Left colon (tissue), 2 donors: ENCODE data around the gene NAP1L4. TPM values are rescaled to one million over a fixed set of nuclear protein-coding genes. Genes with fewer than 3 reads are reported as not detected.
"Not testable (repeated sequence)": the region's sequence is repeated elsewhere in the genome, so short reads cannot be mapped to it uniquely, and the experiment has no call there.

Source experiments
- ATAC-seq: fragments of 200-7000 bp; cut with Tn5 transposase; one replicate; pipeline ENCODE4 v1.9.1; 2020; ENCODE audit warnings: mild to moderate bottlenecking, moderate library complexity
- DNase-seq, 2 donors: peaks; one replicate each; pipeline ENCODE4 v3.0.0-alpha.2; 2020
- intact Hi-C, 2 donors: fragments of 100-400 bp; cut with DNase I in 1 of 2; cut with micrococcal nuclease in 1 of 2; formaldehyde crosslinking; loops; one replicate each; pipeline versions ENCODE4 v1.11.2 to v1.14.0; 2022; cut with DNase I, micrococcal nuclease
- total RNA-seq, 2 donors: library from RNA; stranded (reverse); fragmentation: NEBNext Ultra II Directional; extraction: Animal tissue kit (Norgen Biotek cat#: 25700); gene quantifications; one replicate each; pipeline ENCODE4 v1.2.1, GENCODE V29; 2021
- donor health status: DM: no; HTN: no; CAD: no.
- donor health status: DM: yes; HTN: yes; CAD: no.

Gene NAP1L4
- total RNA-seq, 2 donors from 2014 or later: 88.8 to 103 TPM

GRCh38 chr11:2919837-2920236 is 72.3 kb downstream of the NAP1L4 start:
- ATAC-seq: no peak
- intact Hi-C loops: no loop called here
- no peak for DNase-seq

GRCh38 chr11:2919188-2919587 is 72.9 kb downstream of the NAP1L4 start:
- DNase-seq (no peak), ATAC-seq (no peak)
- intact Hi-C loops: no loop called here

DNA sequence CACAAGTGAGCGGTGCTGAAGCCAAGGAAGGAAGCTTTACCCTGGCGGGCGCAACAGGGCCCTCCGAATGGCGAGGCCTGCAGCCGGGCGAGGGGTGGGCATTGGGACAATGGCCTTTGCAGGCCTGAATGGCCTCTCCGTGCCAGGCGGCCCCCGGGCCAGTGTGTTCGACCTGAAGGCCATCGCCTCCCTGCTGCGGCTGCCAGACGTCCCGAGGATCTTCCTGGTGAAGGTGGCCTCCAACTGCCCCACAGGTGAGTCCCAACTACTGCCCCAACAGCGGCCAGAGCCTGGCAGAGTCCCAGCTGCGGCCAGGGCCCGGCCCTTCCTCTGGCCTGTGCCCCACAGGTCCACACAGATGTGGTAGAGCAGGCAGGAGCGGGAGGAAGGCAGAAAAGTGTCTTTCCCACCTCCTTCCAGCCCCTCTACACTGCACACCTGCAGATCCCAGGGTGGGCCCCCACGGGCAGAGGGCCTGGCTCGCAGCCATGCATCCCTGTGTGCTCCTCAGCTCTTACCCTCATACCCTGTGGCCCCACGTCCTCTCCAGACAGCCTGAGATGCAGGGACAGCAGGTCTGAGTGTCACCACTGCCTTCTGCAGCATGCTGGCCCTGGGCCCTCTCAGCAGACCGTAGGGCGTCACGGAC is 74.2 kb downstream of the NAP1L4 start:
- intact Hi-C loops: no loop called here
- DNase-seq (no peak), ATAC-seq (no peak)

GRCh38 chr11:2916892-2917645 is 75.1 kb downstream of the NAP1L4 start:
- intact Hi-C loops: no loop called here
- no peak for DNase-seq
- no peak for ATAC-seq

DNA sequence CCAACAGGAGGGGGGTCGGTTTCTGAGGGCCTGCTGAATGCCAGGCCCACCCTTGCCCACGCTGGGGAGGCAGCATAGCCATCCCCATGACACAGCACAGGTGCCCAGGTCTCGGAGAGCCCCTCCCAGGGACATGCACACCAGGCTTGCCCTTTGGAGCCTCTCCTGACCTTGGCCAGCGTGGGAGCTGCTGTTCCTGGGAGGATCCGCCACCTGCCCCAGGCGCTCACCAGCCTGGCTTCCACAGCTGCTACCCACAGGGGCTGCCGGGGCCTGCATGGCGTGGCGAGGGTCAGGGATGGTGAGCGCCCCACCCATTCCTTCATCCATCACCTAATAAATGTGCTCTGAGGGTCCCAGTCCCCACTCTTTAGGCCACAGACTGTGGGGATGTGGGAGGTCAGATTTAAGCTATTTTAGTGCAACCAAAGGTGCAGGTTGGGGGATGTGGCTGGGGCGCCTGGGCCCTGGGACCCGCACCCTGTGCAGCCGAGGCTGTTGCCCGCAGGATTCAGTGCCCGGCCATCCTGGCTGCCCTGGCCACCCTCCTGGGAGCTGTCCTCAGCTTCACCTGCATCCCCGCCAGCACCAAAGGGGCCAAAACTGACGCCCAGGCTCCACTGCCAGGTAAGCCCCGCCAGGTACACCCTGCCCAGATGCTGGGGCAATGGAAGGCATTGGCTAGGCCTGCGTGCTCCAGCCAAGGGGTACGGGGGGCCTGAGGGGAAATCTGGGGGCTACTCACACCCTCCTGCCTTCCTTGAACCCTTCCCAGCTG is 75.8 kb downstream of the NAP1L4 start:
- ATAC-seq: no peak
- no peak for DNase-seq

DNA sequence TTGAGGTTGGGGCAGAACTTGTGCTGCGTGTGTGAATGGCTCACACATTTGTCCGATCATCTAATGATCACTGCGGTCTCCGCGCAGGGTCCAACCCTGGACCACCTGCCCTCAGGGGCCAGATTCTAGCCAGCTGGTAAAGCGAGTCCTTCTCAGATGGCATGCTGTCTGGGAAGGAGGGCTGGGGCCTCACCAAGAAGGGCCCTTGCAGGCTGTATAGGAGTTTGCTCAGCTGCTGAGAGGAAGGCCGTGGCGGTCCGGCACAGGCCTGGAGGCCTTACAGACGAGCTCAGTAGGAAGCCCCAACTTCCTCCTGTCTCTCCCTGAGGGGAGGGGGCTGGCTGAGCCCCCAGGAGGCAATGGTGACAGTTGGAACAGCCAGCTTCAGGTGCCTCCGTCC is 76.7 kb downstream of the NAP1L4 start:
- intact Hi-C loops: no loop called here
- ATAC-seq (no peak), DNase-seq (no peak)

More for the DNA sequence above, 75.8 kb downstream of the NAP1L4 start:
- intact Hi-C loops: no loop called here

- DNase-seq: no peak
- ATAC-seq: no peak
- intact Hi-C loops: no loop called here
These were observed 77.5 kb downstream of the NAP1L4 start for GRCh38 chr11:2914455-2915195.

GRCh38 chr11:2913776-2914175 is 78.4 kb downstream of the NAP1L4 start:
- ATAC-seq: no peak
- DNase-seq: no peak
- intact Hi-C loops: no loop called here

DNA sequence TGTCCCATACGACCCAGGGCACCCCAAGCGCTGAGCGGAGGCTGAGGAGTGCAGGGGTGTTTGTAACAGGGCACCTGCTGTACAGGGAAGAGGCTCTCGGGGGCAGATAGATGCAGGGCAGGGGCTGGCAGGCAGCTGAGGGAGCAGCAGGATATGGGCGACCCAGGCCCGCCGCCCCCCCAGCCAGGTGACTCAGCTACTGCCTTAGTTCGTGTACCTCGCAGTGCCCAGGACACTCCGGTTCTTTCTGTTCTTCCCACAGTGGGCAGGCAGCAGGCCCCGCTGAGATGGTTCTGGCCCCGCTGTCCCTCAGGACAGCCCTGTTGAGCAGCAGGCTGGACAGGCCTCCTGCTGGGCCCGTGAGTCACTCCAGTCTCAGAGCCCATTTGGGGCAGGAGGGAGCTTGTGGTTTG is 79.1 kb downstream of the NAP1L4 start:
- ATAC-seq: peak; percentile 4
- DNase-seq: no peak
- intact Hi-C loops: no loop called here

- DNase-seq (peak; percentile 93 to 97), ATAC-seq (peak; percentile 86)
- intact Hi-C loops: no loop called here
These were observed 79.6 kb downstream of the NAP1L4 start for GRCh38 chr11:2912498-2912897.

DNA sequence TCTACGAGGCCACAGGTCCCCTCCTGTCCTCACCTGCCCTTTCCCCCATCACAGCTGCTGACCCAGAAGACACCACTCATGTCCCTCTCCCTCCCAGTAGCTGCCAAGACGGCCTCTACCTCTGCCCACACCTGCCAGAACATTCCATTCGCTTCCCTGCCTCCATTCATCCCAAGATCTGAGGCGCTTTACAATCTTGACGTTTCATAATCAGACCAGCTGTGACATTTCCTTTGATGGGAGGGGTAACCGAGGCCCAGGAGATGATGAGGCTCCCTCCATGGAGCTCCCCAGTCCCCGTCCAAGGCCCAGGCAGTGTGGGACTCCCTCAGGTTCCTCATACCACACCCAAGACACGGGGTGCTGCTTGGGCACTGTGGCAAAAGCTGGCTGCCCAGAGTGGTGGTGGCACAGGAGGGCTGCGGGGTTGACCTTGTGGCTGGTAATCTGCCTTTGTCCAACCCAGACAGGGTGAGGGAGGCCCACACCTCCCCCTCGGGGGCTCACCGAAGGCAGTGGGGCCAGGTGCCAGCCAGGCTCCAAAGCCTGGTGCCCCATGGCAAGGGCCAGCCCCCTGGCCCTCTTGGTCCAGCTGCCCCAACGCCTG is 80.2 kb downstream of the NAP1L4 start:
- DNase-seq (no peak), ATAC-seq (peak; percentile 42)
- intact Hi-C loops: no loop called here

GRCh38 chr11:2911088-2911784 is 80.9 kb downstream of the NAP1L4 start:
- DNase-seq (peak; percentile 51 to 72), ATAC-seq (peak; percentile 29)
- intact Hi-C loops: no loop called here

DNA sequence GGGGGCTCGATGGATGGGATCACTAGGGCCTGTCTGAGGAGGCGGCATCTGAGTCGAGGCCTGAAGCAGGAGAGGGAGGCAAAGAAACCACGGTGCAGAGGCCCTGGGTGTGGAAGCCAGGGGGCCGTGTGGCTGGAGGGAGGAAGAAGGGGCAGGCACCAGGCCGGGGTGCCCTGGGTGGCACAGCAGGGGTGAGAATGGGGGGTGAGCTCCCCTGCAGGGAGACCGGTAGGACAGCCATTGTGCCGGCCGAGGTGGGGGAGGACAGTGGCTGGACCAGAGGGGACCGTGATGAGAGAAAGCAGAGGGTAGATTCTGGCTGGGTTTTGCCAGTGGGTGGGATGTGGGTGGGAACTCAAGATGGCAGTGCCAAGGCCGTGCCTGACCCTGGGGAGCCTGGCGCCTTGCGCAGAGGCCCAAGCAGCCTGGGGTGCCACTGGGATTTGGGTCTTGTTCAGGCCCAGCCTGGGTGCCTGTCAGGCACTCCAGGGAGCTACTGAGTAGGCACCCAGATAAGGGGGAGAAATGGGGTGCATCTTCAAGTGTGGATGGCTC is 81.7 kb downstream of the NAP1L4 start:
- ATAC-seq: no peak
- intact Hi-C loops: no loop called here

GRCh38 chr11:2909133-2909902 is 82.8 kb downstream of the NAP1L4 start:
- DNase-seq (no peak), ATAC-seq (no peak)
- intact Hi-C loops: no loop called here

More for the DNA sequence above, 81.7 kb downstream of the NAP1L4 start:
- DNase-seq: no peak

GRCh38 chr11:2908130-2908529 is 84.0 kb downstream of the NAP1L4 start:
- intact Hi-C loops: no loop called here
- no peak for DNase-seq
- no peak for ATAC-seq

GRCh38 chr11:2905299-2905698 is 86.8 kb downstream of the NAP1L4 start:
- ATAC-seq, DNase-seq, intact Hi-C loops: not testable (repeated sequence)
